Skeletal muscle satellite cell (primary cell): ENCODE results near the gene MAD2L2.
A peak's percentile ranks its signal among the peaks of the same experiment; 100 is the strongest.

Experiments used
- H3K27me3 ChIP-seq: 2 replicates; pipeline ENCODE4 v1.7.0; 2013; ENCODE audit warnings: low read length; ENCODE audit not compliant: control insufficient read depth, insufficient read depth
- H3K36me3 ChIP-seq: 2 replicates; pipeline ENCODE4 v1.7.0; 2013; ENCODE audit warnings: mild to moderate bottlenecking, control low read depth, low read length; ENCODE audit not compliant: insufficient read depth
- H3K4me1 ChIP-seq: 2 replicates; pipeline ENCODE4 v1.7.0; 2013; ENCODE audit warnings: low read length; ENCODE audit not compliant: control insufficient read depth, insufficient read depth
- H3K4me2 ChIP-seq: 2 replicates; pipeline ENCODE4 v1.7.0; 2013; ENCODE audit warnings: mild to moderate bottlenecking, low read length
- H3K4me3 ChIP-seq: 2 replicates; pipeline ENCODE4 v1.7.0; 2013; ENCODE audit warnings: low read length
- H3K9ac ChIP-seq: 2 replicates; pipeline ENCODE4 v1.7.0; 2013; ENCODE audit warnings: mild to moderate bottlenecking, low read depth, low read length, moderate library complexity
- H3K9me3 ChIP-seq: replicated peaks from 2 replicates; pipeline ENCODE4 v1.7.0; 2013; ENCODE audit warnings: mild to moderate bottlenecking, control low read depth, low read length

Gene MAD2L2

GRCh38 chr1:11675325-11675724 lies 5.6 kb downstream of the MAD2L2 start:
- H3K4me2 ChIP-seq: no peak overlapping the region
- no peak overlapping the region for H3K9ac ChIP-seq
- no peaks in the 10 kb centered on the region for H3K9me3 ChIP-seq
- H3K4me1 ChIP-seq: peaks cover 3% of the 10 kb centered on the region
- H3K27me3 ChIP-seq: no peaks in the 10 kb centered on the region
- no peak overlapping the region for H3K4me3 ChIP-seq
- H3K36me3 ChIP-seq: peaks cover 22% of the 10 kb centered on the region

GRCh38 chr1:11674488-11674887 lies 6.5 kb downstream of the MAD2L2 start:
- no peak overlapping the region for H3K9ac ChIP-seq

GRCh38 chr1:11673089-11673769 lies 7.7 kb downstream of the MAD2L2 start:
- H3K9me3 ChIP-seq: no peaks in the 10 kb centered on the region
- no peaks in the 10 kb centered on the region for H3K4me1 ChIP-seq
- H3K27me3 ChIP-seq: no peaks in the 10 kb centered on the region
- H3K9ac ChIP-seq: no peak overlapping the region
- peaks cover 22% of the 10 kb centered on the region for H3K36me3 ChIP-seq
- no peak overlapping the region for H3K4me2 ChIP-seq
- H3K4me3 ChIP-seq: no peak overlapping the region

More at GRCh38 chr1:11674488-11674887, 6.5 kb downstream of the MAD2L2 start:
- no peak overlapping the region for H3K4me2 ChIP-seq
- no peaks in the 10 kb centered on the region for H3K9me3 ChIP-seq
- peaks cover 22% of the 10 kb centered on the region for H3K36me3 ChIP-seq
- H3K4me3 ChIP-seq: no peak overlapping the region
- H3K4me1 ChIP-seq: no peaks in the 10 kb centered on the region
- no peaks in the 10 kb centered on the region for H3K27me3 ChIP-seq

GRCh38 chr1:11671544-11672286 lies 9.2 kb downstream of the MAD2L2 start:
- Histone ChIP-seq H3K4me1 (no peaks in the 10 kb centered on the region), H3K36me3 (peaks cover 22% of the 10 kb centered on the region), H3K4me2 (no peak overlapping the region), H3K27me3 (no peaks in the 10 kb centered on the region), H3K9me3 (no peaks in the 10 kb centered on the region), H3K9ac (no peak overlapping the region), H3K4me3 (no peak overlapping the region)

GRCh38 chr1:11671205-11671543 lies 9.8 kb downstream of the MAD2L2 start:
- Histone ChIP-seq H3K4me2 (no peak overlapping the region), H3K36me3 (peaks cover 22% of the 10 kb centered on the region), H3K4me3 (no peak overlapping the region), H3K9ac (no peak overlapping the region), H3K9me3 (no peaks in the 10 kb centered on the region), H3K4me1 (no peaks in the 10 kb centered on the region), H3K27me3 (no peaks in the 10 kb centered on the region)

GRCh38 chr1:11670747-11671146 lies 10.2 kb downstream of the MAD2L2 start:
- Histone ChIP-seq H3K27me3 (no peaks in the 10 kb centered on the region), H3K9me3 (no peaks in the 10 kb centered on the region), H3K4me3 (no peak overlapping the region), H3K9ac (no peak overlapping the region), H3K36me3 (peaks cover 20% of the 10 kb centered on the region), H3K4me1 (no peaks in the 10 kb centered on the region), H3K4me2 (no peak overlapping the region)

GRCh38 chr1:11668516-11668915 lies 12.4 kb downstream of the MAD2L2 start:
- no peaks in the 10 kb centered on the region for H3K9me3 ChIP-seq
- peaks cover 10% of the 10 kb centered on the region for H3K36me3 ChIP-seq
- H3K4me3 ChIP-seq: no peak overlapping the region
- H3K9ac ChIP-seq: no peak overlapping the region
- H3K4me1 ChIP-seq: peaks cover 4% of the 10 kb centered on the region
- no peak overlapping the region for H3K4me2 ChIP-seq
- H3K27me3 ChIP-seq: no peaks in the 10 kb centered on the region

- H3K4me2 ChIP-seq: peak overlapping the region; percentile 87
- peaks cover 4% of the 10 kb centered on the region for H3K4me1 ChIP-seq
- H3K27me3 ChIP-seq: no peaks in the 10 kb centered on the region
- H3K4me3 ChIP-seq: peak overlapping the region; percentile 69
- no peaks in the 10 kb centered on the region for H3K36me3 ChIP-seq
- H3K9me3 ChIP-seq: no peaks in the 10 kb centered on the region
- H3K9ac ChIP-seq: peak overlapping the region; percentile 71
These were observed 16.4 kb downstream of the MAD2L2 start for GRCh38 chr1:11664336-11665065.

- no peak overlapping the region for H3K4me2 ChIP-seq
- no peaks in the 10 kb centered on the region for H3K27me3 ChIP-seq
- no peak overlapping the region for H3K9ac ChIP-seq
- H3K9me3 ChIP-seq: no peaks in the 10 kb centered on the region
- no peaks in the 10 kb centered on the region for H3K36me3 ChIP-seq
- H3K4me3 ChIP-seq: no peak overlapping the region
- peaks cover 4% of the 10 kb centered on the region for H3K4me1 ChIP-seq
These were observed 19.8 kb downstream of the MAD2L2 start for GRCh38 chr1:11661103-11661502.

GRCh38 chr1:11659748-11660147 lies 21.2 kb downstream of the MAD2L2 start:
- no peak overlapping the region for H3K4me2 ChIP-seq
- no peak overlapping the region for H3K4me3 ChIP-seq
- H3K9me3 ChIP-seq: no peaks in the 10 kb centered on the region
- no peaks in the 10 kb centered on the region for H3K36me3 ChIP-seq
- no peak overlapping the region for H3K9ac ChIP-seq
- peaks cover 6% of the 10 kb centered on the region for H3K4me1 ChIP-seq
- H3K27me3 ChIP-seq: no peaks in the 10 kb centered on the region

- Histone ChIP-seq H3K9ac (no peak overlapping the region), H3K4me1 (peaks cover 3% of the 10 kb centered on the region), H3K4me3 (no peak overlapping the region), H3K4me2 (no peak overlapping the region), H3K9me3 (no peaks in the 10 kb centered on the region), H3K27me3 (no peaks in the 10 kb centered on the region), H3K36me3 (no peaks in the 10 kb centered on the region)
These were observed 22.4 kb downstream of the MAD2L2 start for GRCh38 chr1:11658542-11658941.
